Small intestine (tissue), 7 donors: ENCODE results near the gene RIPOR3. TPM values are rescaled to one million over a fixed set of nuclear protein-coding genes. Genes with fewer than 3 reads are reported as not detected.

ENCODE experiments used
- DNase-seq, 2 donors: peaks; one replicate each; pipeline versions ENCODE4 v3.0.0 to v3.0.0-alpha.2; 2013
- FAIRE-seq: peaks from 2 replicates; lab custom pipeline; 2012; peaks lifted over from hg19 to GRCh38; lab: Jason Lieb, UNC
- H3K27ac ChIP-seq, 3 donors: one replicate each; pipeline ENCODE4 v1.5.1; 2013; ENCODE audit warnings: low read length in 2 of 3, mild to moderate bottlenecking in 2 of 3, control low read depth in 1 of 3, inconsistent platforms in 1 of 3, low read depth in 1 of 3, moderate library complexity in 1 of 3
- H3K27me3 ChIP-seq, 3 donors: one replicate each; pipeline ENCODE4 v1.6.1; 2013; ENCODE audit warnings: low read length in 3 of 3, inconsistent platforms in 1 of 3; ENCODE audit not compliant: control insufficient read depth in 3 of 3, insufficient read depth in 3 of 3
- H3K36me3 ChIP-seq, 3 donors: one replicate each; pipeline ENCODE4 v1.6.1; 2013; ENCODE audit warnings: low read length in 3 of 3, inconsistent platforms in 1 of 3, low read depth in 1 of 3, mild to moderate bottlenecking in 1 of 3, moderate library complexity in 1 of 3; ENCODE audit not compliant: control insufficient read depth in 3 of 3, insufficient read depth in 2 of 3
- H3K4me1 ChIP-seq, 3 donors: one replicate each; pipeline ENCODE4 v1.6.1; 2013; ENCODE audit warnings: low read length in 2 of 3, inconsistent platforms in 1 of 3, low read depth in 1 of 3, mild to moderate bottlenecking in 1 of 3, moderate library complexity in 1 of 3; ENCODE audit not compliant: control insufficient read depth in 3 of 3, insufficient read depth in 2 of 3
- H3K4me3 ChIP-seq, 3 donors: one replicate each; pipeline ENCODE4 v1.5.1; 2013; ENCODE audit warnings: low read length in 3 of 3, control low read depth in 1 of 3, inconsistent platforms in 1 of 3, low read depth in 1 of 3, mild to moderate bottlenecking in 1 of 3, moderate library complexity in 1 of 3
- H3K9me3 ChIP-seq, 2 donors: one replicate each; pipeline ENCODE4 v1.6.1; 2013; ENCODE audit warnings: low read depth in 1 of 2, low read length in 1 of 2; ENCODE audit not compliant: control insufficient read depth in 2 of 2, insufficient read depth in 1 of 2
- WGBS, 3 donors: extraction: QIAGEN DNeasy Blood & Tissue Kit; methylation state at CpG; one replicate each; pipeline ENCODE4 v1.1.7; 2013; 5-methylcytosine and 5-hydroxymethylcytosine counted together
- polyA plus RNA-seq, 4 donors: library from polyadenylated mRNA; stranded (reverse) in 3 of 4; unstranded in 1 of 4; fragments of 200-250 nt in 3 of 4; fragments of 120-200 nt in 1 of 4; gene quantifications; one replicate each; pipeline versions ENCODE4 v1.2.1 to v1.2.3, GENCODE V29; 2013
- donor health status: healthy with polysubstance abuse.
- donor health status: control.
- donor health status: control.
- donor health status: Bipolar disorder and iron deficiency.
- donor health status: healthy.

Gene RIPOR3
- polyA plus RNA-seq, 4 donors: 0.22 to 10.9 (median 3.2) TPM

DNA sequence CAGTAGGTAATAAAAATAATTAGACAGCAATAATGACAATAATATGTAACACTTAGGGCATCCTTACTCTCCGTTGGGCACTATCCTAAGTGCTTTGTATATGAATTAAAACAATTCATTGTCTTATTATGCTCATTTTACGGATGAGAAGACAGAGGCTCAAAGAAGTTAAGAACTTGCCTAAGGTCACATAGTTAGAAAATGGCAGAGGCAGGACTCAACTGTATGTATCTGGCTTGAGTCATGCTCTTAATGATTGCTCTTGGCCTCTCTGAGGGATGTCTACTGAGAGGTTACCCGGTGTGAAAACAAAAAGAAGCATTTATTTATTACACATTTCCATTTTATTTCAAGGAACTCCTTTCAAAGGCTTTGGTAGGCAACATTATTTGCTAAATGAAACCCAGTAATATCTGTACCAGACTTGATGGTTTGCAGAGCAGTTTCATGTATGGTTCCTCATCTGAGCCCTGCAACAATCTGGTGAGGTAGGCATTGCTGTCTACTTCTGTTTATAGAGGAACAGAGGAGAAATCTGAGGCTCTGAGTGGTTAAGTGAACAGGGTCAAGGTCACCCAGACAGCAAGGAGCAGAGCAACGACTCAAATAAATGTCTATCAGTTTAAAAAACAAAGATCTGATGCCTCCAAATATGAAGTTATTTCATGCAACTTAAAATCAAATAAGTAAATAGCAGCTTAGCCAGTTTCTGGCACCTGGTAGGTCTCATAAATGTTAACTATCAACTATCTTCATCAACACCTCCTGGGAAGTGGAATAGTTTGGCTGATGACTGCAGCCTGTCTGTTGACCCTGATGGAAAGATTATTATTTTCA, 35.8 kb upstream of the RIPOR3 start:
- 68 to 74% (median 69%) methylated on average over 4 of the region's 4 CpGs for WGBS, 3 donors
- Histone ChIP-seq H3K9me3 (no peaks in the 10 kb centered on the region), H3K4me3 (peak overlapping the region in 1 of 3 donors; percentile 17), H3K27me3 (no peaks in the 10 kb centered on the region), H3K27ac (peak overlapping the region in 1 of 3 donors; percentile 93), H3K4me1 (peaks cover 0 to 51% (median 2%) of the 10 kb centered on the region in 3 donors), H3K36me3 (no peaks in the 10 kb centered on the region)
- DNase-seq (no peak), FAIRE-seq (no peak)

DNA sequence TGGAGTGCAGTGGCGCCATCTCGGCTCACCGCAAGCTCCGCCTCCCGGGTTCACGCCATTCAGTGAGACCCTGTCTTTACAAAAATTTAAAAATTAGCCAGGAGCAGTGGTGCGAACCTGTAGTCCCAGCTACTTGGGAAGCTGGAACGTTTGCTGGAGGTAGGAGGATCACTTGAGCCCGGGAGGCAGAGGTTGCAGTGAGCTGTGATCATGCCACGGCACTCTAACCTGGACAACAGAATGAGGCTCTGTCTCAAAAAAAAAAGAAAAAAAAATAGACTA, 34.3 kb upstream of the RIPOR3 start:
- Histone ChIP-seq H3K9me3 (no peaks in the 10 kb centered on the region), H3K36me3 (no peaks in the 10 kb centered on the region), H3K4me1 (peaks cover 0 to 51% (median 2%) of the 10 kb centered on the region in 3 donors), H3K4me3 (no peak overlapping the region), H3K27ac (no peak overlapping the region), H3K27me3 (no peaks in the 10 kb centered on the region)
- DNase-seq (no peak), FAIRE-seq (no peak)
- 93 to 94% (median 94%) methylated on average over 10 of the region's 10 CpGs for WGBS, 3 donors

DNA sequence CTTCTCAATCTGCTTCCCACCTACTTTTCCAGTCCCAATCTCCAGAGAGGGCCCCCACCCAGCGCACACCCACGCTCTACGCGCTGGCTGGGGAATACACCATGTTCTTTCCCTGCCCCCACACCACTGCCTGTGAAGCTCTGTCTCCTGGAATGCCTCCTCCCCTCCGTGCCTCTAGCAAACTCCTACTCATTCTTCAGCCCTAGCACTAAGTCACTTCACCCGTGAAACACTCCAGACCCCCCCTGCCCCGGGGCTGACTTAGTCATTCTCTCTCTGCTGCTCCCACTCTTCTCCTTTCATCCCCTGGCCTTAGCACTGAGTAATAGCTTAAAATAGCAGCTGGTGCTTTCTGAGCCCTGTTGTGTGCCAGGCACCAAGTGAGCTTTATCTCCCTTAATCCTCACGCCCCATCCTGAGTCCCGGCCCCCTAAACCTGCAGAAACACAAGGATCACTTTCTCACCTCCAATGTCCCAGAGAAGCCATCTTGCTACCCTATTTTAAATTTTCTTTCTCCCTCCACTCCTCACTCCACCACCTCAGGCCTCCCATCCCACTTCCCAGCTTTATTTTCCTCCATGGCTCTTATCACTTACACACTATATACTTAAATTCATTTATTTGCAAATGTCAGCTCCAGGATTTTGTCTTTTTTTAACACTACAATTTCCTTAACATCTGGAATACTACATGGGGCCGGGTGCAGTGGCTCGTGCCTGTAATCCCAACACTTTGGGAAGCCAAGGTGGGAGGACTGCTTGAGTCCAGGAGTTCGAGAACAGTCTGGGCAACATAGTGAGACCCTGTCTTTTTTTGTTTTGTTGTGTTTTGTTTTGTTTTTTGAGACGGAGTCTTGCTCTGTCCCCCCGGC, 33.7 kb upstream of the RIPOR3 start:
- 61 to 68% (median 61%) methylated on average over 14 of the region's 14 CpGs for WGBS, 3 donors
- Histone ChIP-seq H3K9me3 (no peaks in the 10 kb centered on the region), H3K4me1 (peaks cover 0 to 45% (median 2%) of the 10 kb centered on the region in 3 donors), H3K27ac (peak overlapping the region in 1 of 3 donors; percentile 9), H3K36me3 (no peaks in the 10 kb centered on the region), H3K27me3 (no peaks in the 10 kb centered on the region), H3K4me3 (no peak overlapping the region)
- DNase-seq (no peak), FAIRE-seq (no peak)

DNA sequence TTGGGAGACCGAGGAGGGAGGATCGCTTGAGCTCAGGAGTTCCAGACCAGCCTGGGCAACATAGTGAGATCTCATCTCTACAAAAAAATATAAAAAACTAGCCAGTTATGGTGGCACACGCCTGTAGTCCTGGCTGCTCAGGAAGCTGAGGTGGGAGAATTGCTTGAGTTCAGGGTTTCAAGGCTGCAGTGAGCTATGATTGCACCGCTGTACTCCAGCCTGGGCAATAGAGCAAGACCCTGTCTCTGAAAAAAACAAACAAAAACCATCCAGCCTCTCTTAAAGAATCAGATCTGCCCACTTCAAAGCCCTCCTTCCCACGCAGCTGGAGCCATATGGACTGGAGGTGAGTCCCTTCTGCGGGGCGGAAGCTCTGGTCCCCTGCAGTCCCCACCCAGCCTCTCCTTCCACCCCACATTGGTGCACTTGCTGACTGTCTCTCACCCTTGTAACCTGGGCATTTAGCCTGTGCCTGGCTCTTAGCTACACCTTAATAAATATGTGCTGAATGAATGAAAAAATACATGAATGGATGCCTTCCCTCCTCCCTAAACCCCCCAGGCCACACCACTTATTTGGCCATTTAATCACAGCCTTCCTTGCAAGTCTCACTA, 32.9 kb upstream of the RIPOR3 start:
- Histone ChIP-seq H3K27ac (peak overlapping the region in 1 of 3 donors; percentile 9), H3K36me3 (no peaks in the 10 kb centered on the region), H3K4me1 (peaks cover 0 to 36% (median 2%) of the 10 kb centered on the region in 3 donors), H3K4me3 (no peak overlapping the region), H3K27me3 (no peaks in the 10 kb centered on the region), H3K9me3 (no peaks in the 10 kb centered on the region)
- WGBS, 3 donors: 88 to 94% (median 88%) methylated on average over 7 of the region's 7 CpGs
- no peak for DNase-seq
- no peak for FAIRE-seq

DNA sequence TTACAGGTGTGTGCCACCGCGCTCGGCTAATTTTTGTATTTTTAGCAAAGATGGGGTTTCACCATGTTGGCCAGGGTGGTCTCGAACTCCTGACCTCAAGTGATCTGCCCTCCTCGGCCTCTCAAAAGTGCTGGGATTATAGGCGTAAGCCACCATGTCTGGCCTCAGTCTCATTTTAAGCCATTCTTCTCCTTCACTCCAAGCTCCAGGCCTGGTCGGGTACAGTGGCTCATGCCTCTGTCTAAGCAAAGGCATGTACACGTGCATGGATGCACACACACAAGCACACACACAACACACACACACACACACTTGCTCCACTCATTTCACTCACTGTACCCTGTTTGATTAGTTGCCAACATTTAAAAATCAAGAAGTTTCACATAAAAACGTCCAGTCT, 32.3 kb upstream of the RIPOR3 start:
- Histone ChIP-seq H3K4me3 (no peak overlapping the region), H3K4me1 (peaks cover 0 to 32% (median 2%) of the 10 kb centered on the region in 3 donors), H3K27ac (no peak overlapping the region), H3K27me3 (no peaks in the 10 kb centered on the region), H3K36me3 (no peaks in the 10 kb centered on the region), H3K9me3 (no peaks in the 10 kb centered on the region)
- 88 to 94% (median 91%) methylated on average over 9 of the region's 9 CpGs for WGBS, 3 donors
- DNase-seq (no peak), FAIRE-seq (no peak)

DNA sequence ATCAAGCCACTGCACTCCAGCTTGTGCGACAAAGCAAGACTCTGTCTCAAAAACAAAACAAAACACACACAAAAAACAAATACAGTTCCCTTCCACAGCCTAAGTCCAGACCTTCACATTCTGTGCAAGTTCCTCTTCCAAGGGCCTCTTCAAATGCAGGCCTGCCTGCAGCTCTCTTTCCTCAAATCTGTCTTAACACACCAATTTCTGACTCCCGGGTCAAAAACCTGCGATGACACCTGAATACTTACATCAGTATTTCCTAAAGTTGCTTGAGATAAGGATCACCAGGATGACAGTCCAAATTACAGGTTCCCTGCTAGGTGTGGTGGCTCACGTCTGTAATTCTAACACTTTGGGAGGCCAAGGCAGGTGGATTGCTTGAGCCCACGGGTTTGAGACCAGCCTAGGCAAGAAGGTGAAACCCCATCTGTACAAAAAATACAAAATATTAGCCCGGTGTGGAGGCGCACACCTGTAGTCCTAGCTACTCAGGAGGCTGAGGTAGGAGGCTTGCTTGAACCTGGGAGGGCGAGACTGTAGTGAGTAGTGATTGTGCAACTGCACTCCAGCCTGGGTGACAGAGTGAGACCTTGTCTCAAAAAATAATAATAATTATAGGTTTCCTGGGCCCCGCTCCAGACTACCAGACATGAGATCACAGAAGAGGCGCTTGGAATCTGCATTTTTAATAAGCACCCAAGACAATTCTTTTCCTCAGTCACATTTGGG, 31.2 kb upstream of the RIPOR3 start:
- Histone ChIP-seq H3K4me1 (peaks cover 0 to 21% (median 0%) of the 10 kb centered on the region in 3 donors), H3K4me3 (no peak overlapping the region), H3K27me3 (no peaks in the 10 kb centered on the region), H3K9me3 (no peaks in the 10 kb centered on the region), H3K36me3 (no peaks in the 10 kb centered on the region), H3K27ac (no peak overlapping the region)
- WGBS, 3 donors: 84 to 86% (median 84%) methylated on average over 10 of the region's 10 CpGs
- no peak for FAIRE-seq
- DNase-seq: no peak

DNA sequence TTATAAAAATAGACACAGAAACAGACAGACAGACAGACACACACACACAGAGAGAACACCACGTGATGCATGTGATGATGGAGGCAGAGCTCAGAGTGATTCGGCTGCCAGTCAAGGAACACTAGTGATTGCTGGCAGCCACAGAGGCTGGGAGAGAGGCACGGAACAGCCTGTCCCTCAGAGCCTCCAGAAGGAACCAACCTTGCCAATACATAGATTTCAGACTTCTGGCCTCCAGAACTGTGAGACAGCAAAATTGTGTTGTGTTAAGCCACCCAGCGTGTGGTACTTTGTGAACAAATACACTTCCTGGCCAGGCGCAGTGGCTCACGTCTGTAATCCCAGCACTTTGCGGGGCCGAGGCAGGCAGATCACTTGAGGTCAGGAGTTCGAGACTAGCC, 30.5 kb upstream of the RIPOR3 start:
- FAIRE-seq: no peak
- no peaks in the 10 kb centered on the region for H3K27me3 ChIP-seq
- H3K9me3 ChIP-seq: no peaks in the 10 kb centered on the region
- WGBS, 3 donors: 78 to 88% (median 81%) methylated on average over 9 of the region's 9 CpGs
- H3K4me1 ChIP-seq: peaks cover 0 to 14% (median 0%) of the 10 kb centered on the region in 3 donors
- no peak overlapping the region for H3K27ac ChIP-seq
- DNase-seq: no peak
- no peaks in the 10 kb centered on the region for H3K36me3 ChIP-seq
- H3K4me3 ChIP-seq: no peak overlapping the region

DNA sequence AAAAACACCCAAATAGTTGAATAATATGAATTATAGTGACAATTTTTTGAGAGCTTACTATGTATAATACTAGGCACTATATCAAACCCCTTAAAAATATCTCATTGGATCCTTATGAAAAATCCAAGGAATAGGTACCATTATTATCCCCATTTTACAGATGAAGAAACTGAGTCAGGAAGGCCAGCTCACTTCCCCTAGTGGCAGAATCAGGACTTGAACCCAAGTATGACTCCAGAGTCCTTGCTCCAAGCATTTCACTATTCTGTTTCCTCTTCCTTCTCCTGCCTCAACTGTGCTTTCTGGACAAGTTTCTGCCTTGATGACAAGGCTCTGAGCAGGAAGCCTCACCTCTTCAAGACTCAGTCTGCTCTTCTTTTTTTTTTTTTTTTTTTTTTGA, 29.2 kb upstream of the RIPOR3 start:
- Histone ChIP-seq H3K27ac (no peak overlapping the region), H3K4me3 (no peak overlapping the region), H3K4me1 (peaks cover 0 to 10% (median 0%) of the 10 kb centered on the region in 3 donors), H3K9me3 (no peaks in the 10 kb centered on the region), H3K27me3 (no peaks in the 10 kb centered on the region), H3K36me3 (no peaks in the 10 kb centered on the region)
- FAIRE-seq (no peak), DNase-seq (no peak)
